Measurements from ENCODE around the gene BCAS3.

GRCh38 chr17:60827943-60828342 is 150.3 kb downstream of the BCAS3 start:
- TF ChIP-seq CTCF (IDR thresholded peaks at IDR 0.05; ENCODE audit: low read length) (no peak), EZH2 (IDR thresholded peaks at IDR 0.05; ENCODE audit: borderline replicate concordance, low read length) (no peak)

All from OCI-LY1 (cell line).